22Rv1 (cell line): ENCODE measurements around the gene OSM.
"Not testable (repeated sequence)": the region's sequence is repeated elsewhere in the genome, so short reads cannot be mapped to it uniquely, and the experiment has no call there.

Experiments used
- H3K27ac ChIP-seq: fragments of 450-650 bp; 2 replicates; pipeline ENCODE4 v1.5.1; 2017
- ZFX ChIP-seq: fragments of 450-650 bp; IDR thresholded peaks from 2 replicates; pipeline ENCODE4 v1.6.1; 2017; ENCODE audit warnings: antibody characterized with exemption, borderline replicate concordance
- TF ChIP-seq, protein P1 (sequence below): fragments of 450-650 bp; IDR thresholded peaks from 2 replicates; pipeline ENCODE4 v1.5.1; 2017; ENCODE audit warnings: mild to moderate bottlenecking

Gene OSM

DNA sequence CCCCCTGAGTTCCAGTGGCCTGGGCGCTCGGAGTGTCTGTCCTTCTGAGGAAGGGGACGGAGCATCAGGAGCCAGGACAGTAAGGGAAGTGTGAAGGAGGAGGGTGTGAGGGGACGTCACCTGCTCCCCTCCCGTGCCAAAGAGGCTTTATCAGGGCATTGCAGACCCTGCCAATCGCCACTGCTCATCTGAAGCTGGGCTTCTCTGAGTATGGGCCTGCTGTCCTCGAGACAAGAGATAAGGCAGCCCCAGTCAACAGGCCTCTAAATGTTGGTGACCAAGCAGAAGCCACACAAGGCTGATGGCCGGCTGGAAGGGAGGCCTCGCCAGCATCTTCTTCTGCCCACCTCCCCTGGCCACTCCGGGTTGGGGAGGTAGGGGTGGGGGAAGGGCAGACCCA is 49.9 kb downstream of the OSM start:
- no peak overlapping the region for H3K27ac ChIP-seq
- TF ChIP-seq, protein P1, sequence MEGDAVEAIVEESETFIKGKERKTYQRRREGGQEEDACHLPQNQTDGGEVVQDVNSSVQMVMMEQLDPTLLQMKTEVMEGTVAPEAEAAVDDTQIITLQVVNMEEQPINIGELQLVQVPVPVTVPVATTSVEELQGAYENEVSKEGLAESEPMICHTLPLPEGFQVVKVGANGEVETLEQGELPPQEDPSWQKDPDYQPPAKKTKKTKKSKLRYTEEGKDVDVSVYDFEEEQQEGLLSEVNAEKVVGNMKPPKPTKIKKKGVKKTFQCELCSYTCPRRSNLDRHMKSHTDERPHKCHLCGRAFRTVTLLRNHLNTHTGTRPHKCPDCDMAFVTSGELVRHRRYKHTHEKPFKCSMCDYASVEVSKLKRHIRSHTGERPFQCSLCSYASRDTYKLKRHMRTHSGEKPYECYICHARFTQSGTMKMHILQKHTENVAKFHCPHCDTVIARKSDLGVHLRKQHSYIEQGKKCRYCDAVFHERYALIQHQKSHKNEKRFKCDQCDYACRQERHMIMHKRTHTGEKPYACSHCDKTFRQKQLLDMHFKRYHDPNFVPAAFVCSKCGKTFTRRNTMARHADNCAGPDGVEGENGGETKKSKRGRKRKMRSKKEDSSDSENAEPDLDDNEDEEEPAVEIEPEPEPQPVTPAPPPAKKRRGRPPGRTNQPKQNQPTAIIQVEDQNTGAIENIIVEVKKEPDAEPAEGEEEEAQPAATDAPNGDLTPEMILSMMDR: no peak
- TF ChIP-seq ZFX: no peak

DNA sequence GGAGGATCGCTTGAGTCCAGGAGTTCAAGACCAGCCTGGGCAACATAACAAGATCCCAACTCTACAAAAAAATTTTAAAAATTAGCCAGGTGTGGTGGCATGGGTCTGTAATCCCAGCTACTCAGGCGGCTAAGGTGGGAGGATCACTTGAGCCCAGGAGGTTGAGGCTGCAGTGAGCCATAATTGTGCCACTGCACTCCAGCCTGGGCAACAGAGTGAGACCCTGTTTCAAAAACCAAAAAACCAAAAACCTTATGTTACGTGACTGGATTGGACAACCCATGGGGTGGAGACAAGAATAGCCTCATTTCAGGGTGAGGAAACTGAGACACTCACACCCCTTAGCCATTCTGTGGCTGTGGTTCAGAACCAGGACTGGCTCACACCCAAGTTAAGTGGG is 50.4 kb downstream of the OSM start:
- H3K27ac ChIP-seq: not testable (repeated sequence)

DNA sequence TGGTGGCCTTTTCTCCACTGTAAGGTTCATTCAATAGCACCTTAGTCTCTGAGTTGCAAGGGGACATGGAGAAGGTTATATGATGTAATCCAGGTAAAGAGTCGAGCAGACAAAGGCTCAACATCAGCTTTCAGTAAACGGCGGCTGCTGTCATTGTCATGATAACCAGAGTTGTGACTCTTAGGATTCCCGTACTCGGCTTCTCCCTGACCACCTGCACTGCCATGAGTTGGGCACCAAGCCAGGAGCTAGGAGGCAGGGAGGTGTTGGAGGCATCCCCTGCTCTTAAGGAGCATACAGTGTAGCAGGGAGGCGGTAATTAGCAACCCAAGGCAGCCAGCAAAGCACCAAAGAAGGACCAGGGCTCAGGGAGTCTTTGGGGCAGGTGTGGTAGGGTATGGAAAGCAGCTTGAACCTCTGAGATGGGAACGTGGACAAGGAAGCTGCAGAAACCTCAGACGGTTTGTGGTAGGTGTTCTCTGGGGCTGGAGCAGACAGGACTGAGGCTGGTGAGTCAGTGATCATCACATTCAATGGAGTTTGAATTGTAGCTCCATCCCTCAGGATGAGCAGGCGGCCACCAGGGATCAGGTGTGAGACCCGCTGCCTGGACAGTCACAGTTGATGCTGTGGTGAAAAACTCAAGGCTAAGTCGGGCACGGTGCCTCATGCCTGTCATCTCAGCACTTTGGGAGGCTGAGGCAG is 51.8 kb downstream of the OSM start:
- TF ChIP-seq ZFX: no peak
- TF ChIP-seq, protein P1: no peak

DNA sequence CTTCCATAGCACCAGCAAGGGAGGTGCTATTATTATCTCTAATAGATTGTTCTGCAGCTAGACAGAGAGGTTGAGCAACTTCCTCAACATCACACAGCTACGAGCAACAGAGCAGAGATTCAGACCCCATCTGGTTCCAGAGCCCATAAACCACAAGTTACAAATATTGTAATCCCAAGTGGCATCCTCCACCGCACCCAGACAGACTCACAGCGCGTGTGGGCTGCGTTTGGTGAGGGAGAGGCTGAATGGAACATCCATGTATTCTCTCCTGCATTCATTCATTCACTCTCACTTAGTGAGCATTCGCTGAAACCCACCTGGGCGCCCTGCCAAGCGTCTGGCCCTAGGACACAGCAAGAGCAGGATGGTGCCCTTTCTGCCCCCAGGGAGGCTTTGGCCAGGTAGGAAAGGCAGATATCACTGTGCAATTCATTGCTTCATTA is 53.6 kb downstream of the OSM start:
- no peak for TF ChIP-seq ZFX
- no peak overlapping the region for H3K27ac ChIP-seq

More for the DNA sequence above, 51.8 kb downstream of the OSM start:
- H3K27ac ChIP-seq: no peak overlapping the region
